Measurements from ENCODE around the gene HDAC4.

GRCh38 chr2:239158641-239159475 is 242.0 kb downstream of the HDAC4 start:
- TF ChIP-seq CTCF (IDR thresholded peaks at IDR 0.05) (no peak), POLR2A (IDR thresholded peaks at IDR 0.05) (no peak)
